Spleen (tissue), 11 donors: ENCODE measurements around the gene DHRS1. TPM values are rescaled to one million over a fixed set of nuclear protein-coding genes. Genes with fewer than 3 reads are reported as not detected.
A peak's percentile ranks its signal among the peaks of the same experiment; 100 is the strongest.
"Not testable (repeated sequence)": the region's sequence is repeated elsewhere in the genome, so short reads cannot be mapped to it uniquely, and the experiment has no call there.

Source experiments
- DNase-seq: peaks from one replicate; pipeline ENCODE4 v3.0.0-alpha.2; 2020
- H3K27ac ChIP-seq, 8 donors: fragments of 200-600 bp; sonication (generic) in 7 of 8; 1 replicate in 4 of 8; 2 replicates in 4 of 8; pipeline versions ENCODE4 v1.5.0 to v1.8.0; 2016 to 2021; ENCODE audit warnings: inconsistent platforms in 4 of 8, mild to moderate bottlenecking in 4 of 8, moderate library complexity in 1 of 8
- H3K27me3 ChIP-seq, 7 donors: fragments of 200-600 bp; sonication (generic) in 6 of 7; replicated peaks in 1 of 7; 1 replicate in 4 of 7; 2 replicates in 3 of 7; pipeline versions ENCODE4 v1.5.0 to v1.8.0; 2016 to 2021; ENCODE audit warnings: inconsistent platforms in 3 of 7, mild to moderate bottlenecking in 1 of 7
- H3K36me3 ChIP-seq, 6 donors: fragments of 200-600 bp; sonication (generic) in 5 of 6; 1 replicate in 4 of 6; 2 replicates in 2 of 6; pipeline versions ENCODE4 v1.5.0 to v1.8.0; 2016 to 2021; ENCODE audit warnings: inconsistent platforms in 2 of 6
- H3K4me1 ChIP-seq, 6 donors: fragments of 200-600 bp; sonication (generic) in 5 of 6; 1 replicate in 3 of 6; 2 replicates in 3 of 6; pipeline versions ENCODE4 v1.5.0 to v1.8.0; 2016 to 2021; ENCODE audit warnings: inconsistent platforms in 3 of 6
- H3K4me3 ChIP-seq, 8 donors: fragments of 200-600 bp; sonication (generic) in 7 of 8; 1 replicate in 4 of 8; 2 replicates in 4 of 8; pipeline versions ENCODE4 v1.5.0 to v1.8.0; 2016 to 2021; ENCODE audit warnings: inconsistent platforms in 4 of 8, mild to moderate bottlenecking in 4 of 8, moderate library complexity in 2 of 8
- H3K9me3 ChIP-seq, 8 donors: fragments of 200-600 bp; sonication (generic) in 7 of 8; 1 replicate in 4 of 8; 2 replicates in 4 of 8; pipeline versions ENCODE4 v1.5.0 to v1.8.0; 2016 to 2021; ENCODE audit warnings: inconsistent platforms in 4 of 8
- POLR2A ChIP-seq, 3 donors: fragments of 450-650 bp; IDR thresholded peaks; one replicate each; pipeline ENCODE4 v1.5.1; 2017; ENCODE audit warnings: antibody characterized with exemption in 3 of 3, mild to moderate bottlenecking in 1 of 3
- POLR2AphosphoS5 ChIP-seq, 3 donors: sonication (generic); formaldehyde crosslinking; IDR thresholded peaks; one replicate each; pipeline ENCODE4 v1.5.1; 2017; ENCODE audit warnings: antibody characterized with exemption in 3 of 3
- WGBS, 5 donors: extraction: QIAGEN DNeasy Blood & Tissue Kit in 3 of 5; methylation state at CpG; one replicate each; pipeline versions ENCODE4 v1.1.5 to v1.1.7; 2013 to 2018; 5-methylcytosine and 5-hydroxymethylcytosine counted together
- intact Hi-C: fragments of 100-400 bp; cut with DNase I; formaldehyde crosslinking; loops from one replicate; pipeline ENCODE4 v1.15.0; 2023; ENCODE audit warnings: low total_unique reads
- polyA plus RNA-seq, 3 donors: library from polyadenylated mRNA; stranded (reverse); fragments of 200-250 nt; gene quantifications; one replicate each; pipeline ENCODE4 v1.2.1, GENCODE V29; 2013
- total RNA-seq, 7 donors: library from RNA; depleted of rRNA in 3 of 7; stranded (reverse); fragments of >200 nt in 3 of 7; fragmentation: NEBNext Ultra II Directional in 4 of 7; extraction: Animal tissue kit (Norgen Biotek cat#: 25700) in 4 of 7; gene quantifications; one replicate each; pipeline versions ENCODE4 v1.1.0 to v1.2.1, GENCODE V29; 2016 to 2021
- TF ChIP-seq, protein P1 (sequence below), 11 experiments: fragments of 200-600 bp in 7 of 11; fragments of 450-650 bp in 4 of 11; sonication (generic) in 4 of 11; IDR thresholded peaks in 8 of 11; conservative IDR thresholded peaks in 3 of 11; 1 replicate in 7 of 11; 2 replicates in 4 of 11; pipeline versions ENCODE4 v1.4.0 to v1.8.0; 2016 to 2021; ENCODE audit warnings: antibody characterized with exemption in 11 of 11, inconsistent platforms in 4 of 11, mild to moderate bottlenecking in 1 of 11
- donor health status: healthy with polysubstance abuse.
- donor health status: DM: no; HTN: no; CAD: no; lungs with moderate emphysema.
- donor health status: DM: no; HTN: no; CAD: no.
- donor health status: Bipolar disorder and iron deficiency.
- donor health status: healthy.
- donor health status: DM: no; HTN: no; CAD: no.
- donor health status: DM: yes; HTN: yes; CAD: no.

Gene DHRS1
- total and polyA plus RNA-seq, 10 donors = 22.0 to 56.1 (median 33.1) TPM

DNA sequence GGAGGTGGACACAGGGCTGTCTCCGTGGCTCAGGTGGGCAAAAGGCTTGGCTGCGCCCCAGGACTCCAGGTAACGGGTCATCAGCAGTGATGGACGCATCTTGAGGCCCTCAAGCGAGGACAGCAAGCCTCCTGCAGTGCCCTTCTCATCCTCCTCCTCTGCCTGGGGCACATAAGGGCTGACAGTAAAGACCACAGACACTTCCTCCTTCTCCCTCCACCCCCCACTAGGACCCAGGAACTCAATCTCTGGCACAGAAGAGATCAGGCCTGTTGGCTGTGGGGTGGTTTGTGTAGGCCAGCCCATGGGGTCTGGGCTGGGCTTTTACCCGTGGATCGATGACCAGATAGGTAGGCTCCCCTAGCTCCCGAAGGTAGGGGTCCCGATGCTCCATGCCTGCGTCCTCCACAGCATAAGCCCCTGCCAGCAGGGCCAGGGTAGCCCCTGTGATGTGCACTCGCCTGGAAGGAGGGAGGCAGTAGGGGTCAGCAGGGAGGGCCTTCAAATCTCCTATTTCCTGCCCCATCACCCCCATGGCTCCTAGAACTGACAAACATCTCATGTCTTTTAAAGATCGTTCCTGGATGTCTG is 29.6 kb upstream of the DHRS1 start:
- TF ChIP-seq POLR2A (IDR thresholded peaks at IDR 0.05) (no peak), POLR2AphosphoS5 (IDR thresholded peaks at IDR 0.05) (no peak)
- TF ChIP-seq, protein P1, sequence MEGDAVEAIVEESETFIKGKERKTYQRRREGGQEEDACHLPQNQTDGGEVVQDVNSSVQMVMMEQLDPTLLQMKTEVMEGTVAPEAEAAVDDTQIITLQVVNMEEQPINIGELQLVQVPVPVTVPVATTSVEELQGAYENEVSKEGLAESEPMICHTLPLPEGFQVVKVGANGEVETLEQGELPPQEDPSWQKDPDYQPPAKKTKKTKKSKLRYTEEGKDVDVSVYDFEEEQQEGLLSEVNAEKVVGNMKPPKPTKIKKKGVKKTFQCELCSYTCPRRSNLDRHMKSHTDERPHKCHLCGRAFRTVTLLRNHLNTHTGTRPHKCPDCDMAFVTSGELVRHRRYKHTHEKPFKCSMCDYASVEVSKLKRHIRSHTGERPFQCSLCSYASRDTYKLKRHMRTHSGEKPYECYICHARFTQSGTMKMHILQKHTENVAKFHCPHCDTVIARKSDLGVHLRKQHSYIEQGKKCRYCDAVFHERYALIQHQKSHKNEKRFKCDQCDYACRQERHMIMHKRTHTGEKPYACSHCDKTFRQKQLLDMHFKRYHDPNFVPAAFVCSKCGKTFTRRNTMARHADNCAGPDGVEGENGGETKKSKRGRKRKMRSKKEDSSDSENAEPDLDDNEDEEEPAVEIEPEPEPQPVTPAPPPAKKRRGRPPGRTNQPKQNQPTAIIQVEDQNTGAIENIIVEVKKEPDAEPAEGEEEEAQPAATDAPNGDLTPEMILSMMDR (IDR thresholded peaks at IDR 0.05 in 8 of 11, conservative IDR thresholded peaks at IDR 0.05 in 3 of 11) = no peak
- Histone ChIP-seq H3K9me3 (no peaks in the 10 kb centered on the region), H3K27ac (peak overlapping the region in 7 of 8 donors; percentile 26 to 85 (median 52)), H3K4me3 (peak overlapping the region in 1 of 8 donors; percentile 28), H3K4me1 (peaks cover 38 to 94% (median 77%) of the 10 kb centered on the region in 6 donors), H3K27me3 (peaks cover 0 to 20% (median 3%) of the 10 kb centered on the region in 7 donors), H3K36me3 (peaks cover 0 to 12% (median 0%) of the 10 kb centered on the region in 6 donors)
- DNase-seq = no peak
- 77 to 92% (median 84%) methylated on average over 12 of the region's 12 CpGs for WGBS, 5 donors
- intact Hi-C loops = no loop called here

DNA sequence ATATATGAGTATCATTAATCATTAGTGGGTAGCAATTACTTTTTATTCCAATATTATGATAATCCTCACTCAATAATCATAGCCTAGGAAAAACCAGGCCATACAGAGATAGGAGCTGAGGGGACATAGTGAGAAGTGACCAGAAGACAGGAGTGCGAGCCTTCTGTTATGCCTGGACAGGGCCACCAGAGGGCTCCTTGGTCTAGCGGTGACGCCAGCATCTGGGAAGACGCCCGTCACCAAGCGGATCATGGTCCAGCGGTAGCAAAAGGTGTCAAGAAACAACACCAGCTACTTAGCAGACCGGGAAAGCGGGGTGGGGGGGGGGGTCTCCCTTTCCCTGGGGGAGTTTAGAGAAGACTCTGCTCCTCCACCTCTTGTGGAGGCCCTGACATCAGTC is 28.3 kb upstream of the DHRS1 start:
- H3K27me3 ChIP-seq, H3K9me3 ChIP-seq, DNase-seq, intact Hi-C loops, H3K4me3 ChIP-seq: not testable (repeated sequence)
- 7 to 20% (median 9%) methylated on average over 7 to 9 of the region's 9 CpGs for WGBS, 5 donors
- TF ChIP-seq, protein P1 (IDR thresholded peaks at IDR 0.05 in 8 of 11, conservative IDR thresholded peaks at IDR 0.05 in 3 of 11) = peak; percentile 41 to 80 (median 67)
- peak in 2 of 3 donors; percentile 15 to 33 for TF ChIP-seq POLR2AphosphoS5 (IDR thresholded peaks at IDR 0.05)
- peak overlapping the region in 7 of 8 donors; percentile 2 to 85 (median 73) for H3K27ac ChIP-seq
- H3K4me1 ChIP-seq = peaks cover 27 to 81% (median 65%) of the 10 kb centered on the region in 6 donors
- H3K36me3 ChIP-seq = peaks cover 0 to 24% (median 0%) of the 10 kb centered on the region in 6 donors

DNA sequence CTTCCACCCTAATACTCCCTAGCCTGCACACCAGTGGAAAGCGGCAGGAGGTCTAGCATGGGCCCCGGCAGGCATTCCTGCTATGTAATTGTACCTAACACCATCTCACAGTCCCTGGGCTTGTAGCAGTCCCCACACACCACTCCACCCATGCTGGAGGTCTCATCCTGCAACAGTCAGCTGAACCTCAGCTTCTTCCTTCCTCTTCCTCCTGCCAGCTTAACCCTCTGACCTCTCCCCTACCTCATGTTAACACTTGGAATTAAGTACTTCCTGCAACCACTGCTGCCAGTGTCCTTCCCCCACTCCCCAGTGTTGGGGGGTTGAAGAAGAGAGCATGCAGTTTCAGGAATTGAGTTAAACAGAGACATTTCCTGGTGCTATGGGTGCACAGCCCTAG is 27.7 kb upstream of the DHRS1 start:
- peak overlapping the region in 7 of 8 donors; percentile 2 to 85 (median 73) for H3K27ac ChIP-seq

DNA sequence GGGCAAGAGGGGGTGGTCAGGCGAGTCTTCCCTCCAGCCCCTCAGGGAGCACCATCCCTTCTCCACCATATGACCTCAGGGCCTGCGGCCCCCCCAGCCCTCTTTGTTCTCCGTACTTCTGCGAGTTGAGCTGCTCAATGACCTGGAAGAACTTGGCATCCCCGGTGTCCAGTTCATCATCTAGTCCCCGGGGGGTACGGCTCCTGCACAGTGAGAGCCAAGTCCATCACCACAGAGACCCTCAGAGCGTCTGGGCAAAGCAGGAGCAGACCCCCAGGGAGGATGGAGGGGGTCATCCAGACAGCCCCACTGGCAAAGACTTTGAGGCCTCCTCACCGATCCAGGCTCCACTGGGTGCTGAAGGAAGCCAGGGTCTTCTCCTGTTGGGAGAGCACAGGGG is 26.4 kb upstream of the DHRS1 start:
- Histone ChIP-seq H3K27ac (no peak overlapping the region), H3K27me3 (no peaks in the 10 kb centered on the region), H3K9me3 (no peaks in the 10 kb centered on the region), H3K36me3 (peaks cover 0 to 43% (median 0%) of the 10 kb centered on the region in 6 donors), H3K4me1 (peaks cover 11 to 62% (median 46%) of the 10 kb centered on the region in 6 donors), H3K4me3 (no peak overlapping the region)
- intact Hi-C loops = no loop called here
- no peak for DNase-seq
- WGBS, 5 donors = 84 to 92% (median 88%) methylated on average over 7 to 9 of the region's 9 CpGs
- no peak for TF ChIP-seq POLR2AphosphoS5 (IDR thresholded peaks at IDR 0.05)
- TF ChIP-seq, protein P1 (IDR thresholded peaks at IDR 0.05 in 8 of 11, conservative IDR thresholded peaks at IDR 0.05 in 3 of 11) = no peak
- TF ChIP-seq POLR2A (IDR thresholded peaks at IDR 0.05) = no peak

More for the DNA sequence above, 27.7 kb upstream of the DHRS1 start:
- Histone ChIP-seq H3K4me1 (peaks cover 21 to 75% (median 58%) of the 10 kb centered on the region in 6 donors), H3K4me3 (peak overlapping the region in 1 of 8 donors; percentile 3), H3K36me3 (peaks cover 0 to 30% (median 0%) of the 10 kb centered on the region in 6 donors), H3K27me3 (peaks cover 0 to 2% (median 0%) of the 10 kb centered on the region in 7 donors), H3K9me3 (no peaks in the 10 kb centered on the region)
- DNase-seq = no peak
- intact Hi-C loops = no loop called here
- TF ChIP-seq POLR2AphosphoS5 (IDR thresholded peaks at IDR 0.05) (peak in 1 of 3 donors; percentile 69), POLR2A (IDR thresholded peaks at IDR 0.05) (no peak)
- WGBS, 5 donors = 49 to 59% (median 55%) methylated on average over 2 of the region's 2 CpGs
